Transverse colon (tissue), 4 donors: ENCODE data around the gene RERE. TPM values are rescaled to one million over a fixed set of nuclear protein-coding genes. Genes with fewer than 3 reads are reported as not detected.
A peak's percentile ranks its signal among the peaks of the same experiment; 100 is the strongest.

Experiments
- DNase-seq: peaks from one replicate; pipeline ENCODE4 v3.0.0-alpha.2; 2019
- H3K27ac ChIP-seq, 4 donors: fragments of 200-600 bp; sonication (generic); 2 replicates each; pipeline ENCODE4 v1.5.1; 2016 to 2018; ENCODE audit warnings: inconsistent platforms in 4 of 4
- H3K27me3 ChIP-seq: fragments of 200-600 bp; sonication (generic); 2 replicates; pipeline ENCODE4 v1.5.1; 2017; ENCODE audit warnings: inconsistent platforms
- H3K36me3 ChIP-seq, 4 donors: fragments of 200-600 bp; sonication (generic); 2 replicates each; pipeline ENCODE4 v1.5.1; 2017 to 2019; ENCODE audit warnings: inconsistent platforms in 4 of 4
- H3K4me1 ChIP-seq, 4 donors: fragments of 200-600 bp; sonication (generic); 2 replicates each; pipeline ENCODE4 v1.5.1; 2017 to 2020; ENCODE audit warnings: inconsistent platforms in 4 of 4
- H3K4me3 ChIP-seq, 4 donors: fragments of 200-600 bp; sonication (generic); 1 replicate in 1 of 4; 2 replicates in 3 of 4; pipeline versions ENCODE4 v1.5.1 to v1.6.1; 2017 to 2019; ENCODE audit warnings: inconsistent platforms in 4 of 4
- H3K9me3 ChIP-seq, 2 donors: fragments of 200-600 bp; sonication (generic); 2 replicates each; pipeline ENCODE4 v1.5.1; 2017 to 2019; ENCODE audit warnings: inconsistent platforms in 2 of 2
- EP300 ChIP-seq: sonication (generic); formaldehyde crosslinking; IDR thresholded peaks from one replicate; pipeline ENCODE4 v1.6.1; 2017; ENCODE audit warnings: antibody characterized with exemption, low read depth
- POLR2A ChIP-seq: fragments of 450-650 bp; IDR thresholded peaks from one replicate; pipeline ENCODE4 v1.6.1; 2016; ENCODE audit warnings: antibody characterized with exemption, mild to moderate bottlenecking, moderate library complexity
- POLR2AphosphoS5 ChIP-seq, 3 donors: sonication (generic); formaldehyde crosslinking; IDR thresholded peaks; one replicate each; pipeline ENCODE4 v1.6.1; 2016; ENCODE audit warnings: antibody characterized with exemption in 3 of 3
- WGBS, 2 donors: methylation state at CpG; one replicate each; pipeline ENCODE4 v1.1.5; 2018; ENCODE audit warnings: low coverage in 1 of 2; 5-methylcytosine and 5-hydroxymethylcytosine counted together
- in situ Hi-C, 4 donors: fragments of 200-750 bp; cut with MboI; loops; one replicate each; pipeline versions ENCODE4 v1.15.0 to v1.15.1; 2017; ENCODE audit warnings: low sequenced_read_pairs in 3 of 4, low pct_ligation_motif_present in 1 of 4, low pct_unique_long_range_greater_than_20kb in 1 of 4
- intact Hi-C: fragments of 100-400 bp; cut with DNase I; formaldehyde crosslinking; loops from one replicate; pipeline ENCODE4 v1.15.1; 2023; ENCODE audit warnings: low total_unique reads
- total RNA-seq, 4 donors: library from RNA; depleted of rRNA; stranded (reverse); fragments of >200 nt; gene quantifications; one replicate each; pipeline ENCODE4 v1.1.0, GENCODE V29; 2016
- TF ChIP-seq, protein P1 (sequence below), 5 experiments: fragments of 200-600 bp in 3 of 5; fragments of 450-650 bp in 2 of 5; sonication (generic) in 3 of 5; IDR thresholded peaks; 1 replicate in 2 of 5; 2 replicates in 3 of 5; pipeline ENCODE4 v1.5.1; 2016 to 2017; ENCODE audit warnings: antibody characterized with exemption in 5 of 5, inconsistent platforms in 3 of 5, mild to moderate bottlenecking in 2 of 5, moderate library complexity in 1 of 5

RERE gene
- total RNA-seq, 4 donors from 2014 or later = 80.3 to 657 (median 105) TPM

DNA sequence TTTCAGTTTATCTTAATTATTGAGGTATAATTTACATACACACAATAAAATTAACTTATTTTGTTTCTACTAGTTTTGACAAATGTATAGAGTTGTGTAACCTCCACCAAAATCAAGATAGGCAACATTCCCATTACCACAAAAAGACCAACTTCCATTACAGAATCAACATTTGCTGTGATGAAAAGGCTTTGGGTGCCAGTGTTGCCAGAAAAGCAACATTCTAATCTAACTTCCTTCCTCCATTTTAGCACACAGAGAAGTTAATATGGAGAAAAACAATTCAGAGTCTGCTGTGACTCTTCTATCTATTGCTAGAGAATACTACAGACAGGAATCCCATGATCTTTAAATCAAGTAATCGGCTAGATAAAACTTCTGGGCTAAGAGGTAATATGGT is 245.3 kb downstream of the RERE start:
- no peak for TF ChIP-seq POLR2AphosphoS5 (IDR thresholded peaks at IDR 0.05)
- no peak for TF ChIP-seq EP300
- no peak for TF ChIP-seq POLR2A
- TF ChIP-seq, protein P1, sequence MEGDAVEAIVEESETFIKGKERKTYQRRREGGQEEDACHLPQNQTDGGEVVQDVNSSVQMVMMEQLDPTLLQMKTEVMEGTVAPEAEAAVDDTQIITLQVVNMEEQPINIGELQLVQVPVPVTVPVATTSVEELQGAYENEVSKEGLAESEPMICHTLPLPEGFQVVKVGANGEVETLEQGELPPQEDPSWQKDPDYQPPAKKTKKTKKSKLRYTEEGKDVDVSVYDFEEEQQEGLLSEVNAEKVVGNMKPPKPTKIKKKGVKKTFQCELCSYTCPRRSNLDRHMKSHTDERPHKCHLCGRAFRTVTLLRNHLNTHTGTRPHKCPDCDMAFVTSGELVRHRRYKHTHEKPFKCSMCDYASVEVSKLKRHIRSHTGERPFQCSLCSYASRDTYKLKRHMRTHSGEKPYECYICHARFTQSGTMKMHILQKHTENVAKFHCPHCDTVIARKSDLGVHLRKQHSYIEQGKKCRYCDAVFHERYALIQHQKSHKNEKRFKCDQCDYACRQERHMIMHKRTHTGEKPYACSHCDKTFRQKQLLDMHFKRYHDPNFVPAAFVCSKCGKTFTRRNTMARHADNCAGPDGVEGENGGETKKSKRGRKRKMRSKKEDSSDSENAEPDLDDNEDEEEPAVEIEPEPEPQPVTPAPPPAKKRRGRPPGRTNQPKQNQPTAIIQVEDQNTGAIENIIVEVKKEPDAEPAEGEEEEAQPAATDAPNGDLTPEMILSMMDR (IDR thresholded peaks at IDR 0.05) = no peak
- H3K36me3 ChIP-seq = no peaks in the 10 kb centered on the region
- WGBS, 2 donors = 80 to 87% methylated on average over 1 of the region's 1 CpG
- H3K4me3 ChIP-seq = no peak overlapping the region
- no peaks in the 10 kb centered on the region for H3K9me3 ChIP-seq
- in situ Hi-C loops = loop anchor here in 3 of 4 donors (25.0 kb wide), 2 partner anchors 90 to 265 kb away; no protein-coding TSS in a partner anchor
- peaks cover 0 to 16% (median 0%) of the 10 kb centered on the region in 4 donors for H3K4me1 ChIP-seq
- no peak for DNase-seq
- peak overlapping the region in 3 of 4 donors; percentile 9 to 30 (median 23) for H3K27ac ChIP-seq
- intact Hi-C loops = no loop called here
- H3K27me3 ChIP-seq = no peaks in the 10 kb centered on the region

DNA sequence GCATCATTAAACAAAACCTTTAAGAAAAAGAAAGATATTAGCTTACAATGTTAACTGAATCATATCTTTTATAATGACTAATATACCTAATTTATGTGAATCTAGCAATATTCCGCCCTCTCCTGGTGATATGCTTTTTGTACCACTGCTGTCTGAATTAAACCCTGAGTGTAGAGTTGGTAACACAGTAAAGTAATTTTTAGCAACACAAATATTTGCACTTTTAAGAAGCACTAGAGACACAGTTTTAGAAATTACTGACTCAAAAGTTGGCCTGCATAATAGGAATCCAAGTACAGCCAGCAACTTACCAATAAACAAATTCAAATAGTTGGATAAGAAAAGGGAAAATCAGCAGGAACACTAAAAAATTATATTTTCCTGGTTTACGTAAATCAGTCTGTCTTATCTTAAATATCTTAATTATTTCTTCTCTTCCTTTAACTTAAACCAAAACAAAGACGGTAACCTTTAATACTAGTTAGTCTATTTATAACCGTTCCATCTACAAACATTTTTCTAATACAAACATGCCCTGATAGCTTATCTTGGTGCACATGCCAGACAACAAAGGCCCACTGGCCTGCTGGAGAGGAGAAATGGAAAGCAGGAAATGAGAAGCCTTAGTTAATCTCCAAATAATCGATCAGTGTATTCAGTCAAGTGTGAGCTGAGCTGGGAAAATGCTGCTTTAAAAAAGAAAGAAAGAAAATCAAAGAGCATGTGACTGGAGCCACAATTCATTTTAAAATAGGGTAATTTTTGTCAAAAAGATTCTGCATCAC is 246.0 kb downstream of the RERE start:
- no peaks in the 10 kb centered on the region for H3K27me3 ChIP-seq
- no peaks in the 10 kb centered on the region for H3K9me3 ChIP-seq
- H3K4me3 ChIP-seq = no peak overlapping the region
- H3K27ac ChIP-seq = peak overlapping the region; percentile 17 to 30 (median 26)
- no peaks in the 10 kb centered on the region for H3K36me3 ChIP-seq
- TF ChIP-seq POLR2A (no peak), POLR2AphosphoS5 (IDR thresholded peaks at IDR 0.05) (no peak), EP300 (no peak)
- TF ChIP-seq, protein P1 (IDR thresholded peaks at IDR 0.05) = peak in 3 of 5 experiments; percentile 18 to 21 (median 19)
- peaks cover 0 to 16% (median 0%) of the 10 kb centered on the region in 4 donors for H3K4me1 ChIP-seq
- WGBS, 2 donors = 63 to 64% methylated on average over 5 of the region's 5 CpGs
- in situ Hi-C loops (loop anchor here in 3 of 4 donors (25.0 kb wide), 2 partner anchors 91 to 266 kb away; no protein-coding TSS in a partner anchor), intact Hi-C loops (no loop called here)
- DNase-seq = no peak

DNA sequence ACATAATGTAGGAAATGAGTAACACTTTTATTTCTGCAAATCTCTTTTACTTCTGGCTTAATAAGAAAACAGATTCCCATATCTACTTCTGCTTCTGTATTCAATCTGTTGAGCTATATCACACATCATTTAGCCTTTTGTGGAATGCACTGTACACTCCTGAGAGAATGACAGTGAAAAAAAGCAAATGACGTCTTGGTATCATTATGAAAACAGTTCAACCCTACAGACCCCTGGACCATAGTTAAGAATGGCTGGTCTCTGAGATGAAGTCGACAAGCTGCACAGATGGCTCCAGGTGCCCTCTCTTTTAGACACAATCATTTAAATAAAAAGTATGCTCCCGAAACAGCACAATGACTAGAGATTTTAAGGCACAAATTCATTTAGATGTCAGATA is 247.0 kb downstream of the RERE start:
- DNase-seq = no peak
- WGBS, 2 donors = 70 to 72% methylated on average over 3 of the region's 3 CpGs
- intact Hi-C loops = no loop called here
- in situ Hi-C loops = loop anchor here in 3 of 4 donors (25.0 kb wide), 2 partner anchors 92 to 267 kb away; no protein-coding TSS in a partner anchor
- H3K27me3 ChIP-seq = no peaks in the 10 kb centered on the region
- TF ChIP-seq POLR2AphosphoS5 (IDR thresholded peaks at IDR 0.05) (no peak), EP300 (no peak), POLR2A (no peak)
- TF ChIP-seq, protein P1 (IDR thresholded peaks at IDR 0.05) = no peak
- peaks cover 0 to 16% (median 0%) of the 10 kb centered on the region in 4 donors for H3K4me1 ChIP-seq
- H3K4me3 ChIP-seq = no peak overlapping the region
- no peaks in the 10 kb centered on the region for H3K9me3 ChIP-seq
- no peaks in the 10 kb centered on the region for H3K36me3 ChIP-seq
- peak overlapping the region in 1 of 4 donors; percentile 17 for H3K27ac ChIP-seq

DNA sequence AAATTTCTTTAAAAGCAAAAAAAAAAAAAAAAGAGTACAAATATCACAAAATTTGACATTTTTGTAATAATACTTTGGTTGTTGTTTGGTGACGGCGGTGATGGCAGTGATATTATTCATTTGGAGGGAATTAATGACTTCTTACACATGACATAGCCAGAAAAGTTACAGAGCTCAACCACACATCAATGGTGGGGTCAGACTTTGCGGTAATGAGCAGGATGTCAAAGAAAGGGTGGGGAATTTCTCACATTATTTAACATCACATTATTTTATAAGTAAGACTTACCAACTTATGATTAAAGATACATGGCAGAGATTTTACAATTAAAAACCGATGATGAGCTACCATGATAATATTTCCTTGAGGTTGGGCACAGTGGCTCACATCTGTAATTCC is 248.2 kb downstream of the RERE start:
- no peaks in the 10 kb centered on the region for H3K36me3 ChIP-seq
- peaks cover 0 to 16% (median 0%) of the 10 kb centered on the region in 4 donors for H3K4me1 ChIP-seq
- WGBS, 2 donors = 98 to 100% methylated on average over 4 of the region's 4 CpGs
- TF ChIP-seq POLR2A (no peak), EP300 (no peak), POLR2AphosphoS5 (IDR thresholded peaks at IDR 0.05) (no peak)
- TF ChIP-seq, protein P1 (IDR thresholded peaks at IDR 0.05) = no peak
- H3K27me3 ChIP-seq = no peaks in the 10 kb centered on the region
- intact Hi-C loops (loop anchor here (10.0 kb wide), 1 partner anchor 106 kb away; no protein-coding TSS in a partner anchor), in situ Hi-C loops (loop anchor here (5.0 to 25.0 kb wide), 7 partner anchors 93 to 286 kb away; no protein-coding TSS in a partner anchor)
- no peak for DNase-seq
- H3K4me3 ChIP-seq = no peak overlapping the region
- no peaks in the 10 kb centered on the region for H3K9me3 ChIP-seq
- no peak overlapping the region for H3K27ac ChIP-seq
